Large intestine (tissue), 3 donors: ENCODE data around the gene PLA2R1. TPM values are rescaled to one million over a fixed set of nuclear protein-coding genes. Genes with fewer than 3 reads are reported as not detected.

Experiments used
- DNase-seq, 2 donors: peaks; one replicate each; pipeline versions ENCODE4 v3.0.0 to v3.0.0-alpha.2; 2013
- H3K27ac ChIP-seq: one replicate; pipeline ENCODE4 v1.5.1; 2013; ENCODE audit warnings: low read length
- H3K27me3 ChIP-seq: 2 replicates; pipeline ENCODE4 v1.6.1; 2013; ENCODE audit warnings: low read length; ENCODE audit not compliant: control insufficient read depth, insufficient read depth
- H3K36me3 ChIP-seq: 2 replicates; pipeline ENCODE4 v1.6.1; 2013; ENCODE audit warnings: low read length; ENCODE audit not compliant: control insufficient read depth, insufficient read depth
- H3K4me1 ChIP-seq: one replicate; pipeline ENCODE4 v1.6.1; 2013; ENCODE audit warnings: low read length; ENCODE audit not compliant: control insufficient read depth, insufficient read depth
- H3K4me3 ChIP-seq: one replicate; pipeline ENCODE4 v1.5.1; 2013; ENCODE audit warnings: low read length
- H3K9me3 ChIP-seq: one replicate; pipeline ENCODE4 v1.6.1; 2013; ENCODE audit warnings: mild to moderate bottlenecking, low read depth, low read length, moderate library complexity; ENCODE audit not compliant: control insufficient read depth
- WGBS: methylation state at CpG from one replicate; pipeline ENCODE4 v1.1.5; 2013; ENCODE audit warnings: low lambda C conversion rate; ENCODE audit not compliant: insufficient coverage; 5-methylcytosine and 5-hydroxymethylcytosine counted together
- polyA plus RNA-seq: library from polyadenylated mRNA; unstranded; fragments of 120-200 nt; gene quantifications from one replicate; pipeline ENCODE4 v1.2.1, GENCODE V29; 2013

PLA2R1 gene
- polyA plus RNA-seq, 1 donor = 18.4 TPM

DNA sequence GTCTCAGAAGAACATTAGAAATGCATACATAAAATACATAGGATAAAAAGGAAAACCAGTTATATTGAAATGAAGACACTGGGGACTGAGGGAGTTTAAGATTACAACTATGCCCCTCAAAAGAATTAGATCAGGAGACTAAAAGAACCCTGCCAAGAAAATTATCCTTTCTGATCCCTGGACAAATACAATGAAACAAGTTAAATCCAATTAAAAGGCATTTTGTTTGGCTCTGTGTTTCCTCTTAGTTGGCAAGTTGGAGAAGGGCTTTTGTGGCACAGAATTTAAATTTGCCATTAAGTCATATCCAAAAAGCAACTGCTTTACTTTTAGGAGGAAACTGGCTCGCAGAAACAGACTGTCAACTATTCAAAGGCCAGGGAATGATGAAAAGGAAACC, 165.3 kb downstream of the PLA2R1 start:
- H3K27me3 ChIP-seq = no peaks in the 10 kb centered on the region
- 80% methylated on average over 1 of the region's 1 CpG for WGBS
- no peak for DNase-seq
- H3K27ac ChIP-seq = no peak overlapping the region
- no peak overlapping the region for H3K4me3 ChIP-seq
- peaks cover 39% of the 10 kb centered on the region for H3K4me1 ChIP-seq
- H3K36me3 ChIP-seq = no peaks in the 10 kb centered on the region
- H3K9me3 ChIP-seq = no peaks in the 10 kb centered on the region

DNA sequence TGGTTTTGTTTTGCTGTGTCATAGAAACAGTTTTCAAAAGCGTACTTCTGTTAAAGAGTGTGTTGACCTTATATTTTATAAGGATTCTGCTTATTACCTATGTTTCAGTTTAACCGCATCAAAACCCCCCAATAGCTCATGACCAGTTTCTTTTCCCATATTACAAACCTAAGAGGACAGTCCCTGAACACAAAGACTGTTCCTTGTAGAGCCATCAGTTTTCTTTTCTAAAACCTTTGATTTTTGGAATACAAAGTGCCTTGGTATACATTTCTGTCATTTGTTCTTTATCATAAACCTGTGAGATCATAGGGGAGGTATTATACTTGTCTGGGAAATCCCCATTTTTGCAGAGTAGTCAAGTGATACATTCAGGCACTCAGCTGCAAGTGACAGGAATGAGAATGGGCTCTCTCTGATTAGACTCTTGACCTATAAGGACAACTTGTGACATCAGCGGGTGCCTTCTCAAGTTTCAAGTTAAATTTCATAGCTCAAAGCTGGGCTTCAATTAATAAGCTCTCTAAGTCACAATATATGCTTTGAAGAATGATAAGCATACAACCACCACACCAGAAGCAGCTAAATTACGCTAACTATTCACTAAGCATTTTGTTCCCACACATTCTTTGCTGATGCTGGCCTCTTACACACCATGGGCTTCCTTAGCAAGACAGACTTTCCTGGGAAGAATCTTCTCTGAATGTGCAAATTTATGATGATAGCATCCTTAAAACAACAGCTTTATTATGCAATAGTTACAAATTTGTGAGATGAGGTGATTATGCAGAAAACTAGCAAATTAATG, 167.0 kb downstream of the PLA2R1 start:
- no peak overlapping the region for H3K27ac ChIP-seq
- peak in 1 of 2 donors; percentile 46 for DNase-seq

DNA sequence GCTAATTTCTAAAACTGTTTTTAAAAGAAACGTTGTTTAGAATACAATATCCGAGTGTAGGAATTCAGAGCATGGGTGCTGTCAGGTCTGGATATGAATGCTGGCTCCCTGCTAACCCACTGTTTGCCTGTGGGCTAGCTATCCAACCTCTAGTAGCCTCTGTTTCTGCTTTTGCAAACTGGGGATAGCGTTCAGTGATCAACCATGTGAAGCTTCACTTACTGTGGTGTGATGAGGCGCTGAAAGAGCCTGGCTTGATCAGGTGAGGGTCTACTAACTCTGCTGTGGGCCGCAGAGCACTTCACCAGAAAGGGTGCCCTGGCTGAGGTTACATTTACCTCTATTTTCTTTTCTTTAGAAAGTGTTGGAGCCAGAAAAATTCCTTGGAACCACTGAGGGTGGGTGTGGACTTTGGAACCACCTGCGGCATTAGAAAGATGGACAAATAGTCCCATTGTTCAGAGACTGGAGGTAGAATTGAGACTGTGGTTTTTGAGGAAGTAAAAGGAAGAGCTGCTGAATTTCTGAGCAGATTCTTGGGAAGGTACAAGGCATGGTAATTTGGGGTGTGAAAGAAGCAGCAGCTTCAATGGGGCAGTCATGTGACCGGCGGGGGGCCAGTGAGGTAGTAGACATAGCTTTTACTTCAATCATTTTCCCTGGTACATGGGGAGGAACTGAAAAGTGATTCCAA, 168.1 kb downstream of the PLA2R1 start:
- Histone ChIP-seq H3K36me3 (no peaks in the 10 kb centered on the region), H3K4me3 (no peak overlapping the region), H3K27ac (no peak overlapping the region), H3K4me1 (peaks cover 43% of the 10 kb centered on the region), H3K9me3 (no peaks in the 10 kb centered on the region), H3K27me3 (no peaks in the 10 kb centered on the region)
- WGBS = 40% methylated on average over 1 of the region's 8 CpGs
- no peak for DNase-seq

More for the DNA sequence above, 167.0 kb downstream of the PLA2R1 start:
- H3K27me3 ChIP-seq = no peaks in the 10 kb centered on the region
- WGBS = no CpG with 5 or more reads among the region's 4 CpGs
- H3K36me3 ChIP-seq = no peaks in the 10 kb centered on the region
- peaks cover 43% of the 10 kb centered on the region for H3K4me1 ChIP-seq
- H3K9me3 ChIP-seq = no peaks in the 10 kb centered on the region
- H3K4me3 ChIP-seq = no peak overlapping the region

DNA sequence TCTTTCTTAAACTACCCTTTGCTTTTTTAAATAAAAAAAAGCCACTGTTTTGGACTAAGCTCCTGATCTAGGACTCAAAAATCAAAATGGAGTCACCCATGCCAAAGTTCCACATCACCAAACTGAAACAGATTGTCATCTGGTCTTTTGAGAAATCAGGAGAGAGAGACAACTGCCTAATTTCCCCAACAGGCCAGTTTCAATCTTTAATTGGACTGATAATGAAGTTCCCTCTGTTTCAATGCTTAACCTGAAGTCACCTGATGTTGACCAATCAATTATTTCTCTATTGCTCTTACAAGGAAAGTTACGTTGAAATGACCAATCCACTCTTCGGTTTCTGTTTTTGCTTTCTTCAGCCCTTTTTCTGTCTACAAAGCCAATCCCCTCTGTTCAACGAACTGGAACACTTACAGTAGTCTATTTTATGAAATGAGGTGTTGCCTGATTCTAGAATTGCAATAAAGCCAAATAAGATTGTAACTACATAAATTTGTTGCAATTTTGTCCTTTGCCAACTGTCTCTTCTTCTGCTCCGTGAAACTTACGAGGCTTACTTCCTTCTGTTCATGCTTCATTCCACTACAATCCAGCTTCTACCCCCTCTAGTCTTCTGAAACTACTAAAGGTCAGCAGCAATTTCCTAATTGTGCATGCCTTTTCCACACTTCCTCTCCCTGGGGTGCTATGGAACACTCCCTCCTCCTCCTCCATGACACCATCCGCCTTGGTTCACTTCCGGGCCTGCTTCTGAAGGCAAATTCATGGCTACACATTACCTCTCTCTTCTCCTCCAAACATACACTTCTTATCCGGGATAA, 169.2 kb downstream of the PLA2R1 start:
- peak overlapping the region; percentile 72 for H3K27ac ChIP-seq
- WGBS = 86% methylated on average over 8 of the region's 8 CpGs
- peaks cover 32% of the 10 kb centered on the region for H3K4me1 ChIP-seq
- H3K9me3 ChIP-seq = no peaks in the 10 kb centered on the region
- no peak for DNase-seq
- H3K36me3 ChIP-seq = peaks cover under 1% of the 10 kb centered on the region
- no peaks in the 10 kb centered on the region for H3K27me3 ChIP-seq
- H3K4me3 ChIP-seq = no peak overlapping the region

DNA sequence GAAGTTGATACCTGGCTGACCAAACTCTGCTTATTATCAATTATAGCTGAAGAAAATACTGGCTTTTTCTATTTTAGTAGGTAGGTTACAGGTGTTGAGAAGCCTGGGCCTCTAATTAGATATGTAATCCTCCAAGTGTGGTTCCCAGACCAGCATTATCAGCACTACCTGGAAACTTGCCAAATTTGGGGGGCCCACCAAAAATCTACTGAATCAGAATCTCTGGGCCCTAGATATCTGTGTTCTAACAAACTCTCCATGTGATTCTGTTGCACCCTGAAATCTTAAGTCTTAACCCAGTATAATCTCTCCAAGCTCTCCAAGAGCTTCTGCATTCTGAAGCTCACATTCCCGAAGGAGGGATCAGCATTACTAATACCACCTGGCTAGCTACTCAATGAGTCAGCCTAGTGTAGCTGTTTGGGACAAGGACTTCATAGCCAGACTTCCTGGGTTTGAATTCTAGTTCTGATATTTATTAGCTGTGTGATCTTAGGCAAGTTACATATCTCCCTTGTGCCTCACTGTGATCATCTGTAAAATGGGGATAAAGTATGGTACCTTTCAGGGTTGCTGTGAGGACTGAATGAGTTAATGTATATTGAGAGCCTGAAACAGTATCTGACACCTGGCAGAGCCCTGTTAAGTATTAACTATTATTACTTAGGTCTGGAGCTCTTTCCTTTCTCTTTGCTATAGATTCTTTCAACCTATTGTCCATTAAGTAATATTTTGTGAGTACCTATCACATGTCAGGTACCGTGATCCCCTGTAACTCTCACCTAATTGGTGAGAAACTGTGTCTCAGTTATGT, 170.3 kb downstream of the PLA2R1 start:
- H3K27ac ChIP-seq = peak overlapping the region; percentile 72
- DNase-seq = peak; percentile 55 to 82
- no CpG with 5 or more reads among the region's 2 CpGs for WGBS

DNA sequence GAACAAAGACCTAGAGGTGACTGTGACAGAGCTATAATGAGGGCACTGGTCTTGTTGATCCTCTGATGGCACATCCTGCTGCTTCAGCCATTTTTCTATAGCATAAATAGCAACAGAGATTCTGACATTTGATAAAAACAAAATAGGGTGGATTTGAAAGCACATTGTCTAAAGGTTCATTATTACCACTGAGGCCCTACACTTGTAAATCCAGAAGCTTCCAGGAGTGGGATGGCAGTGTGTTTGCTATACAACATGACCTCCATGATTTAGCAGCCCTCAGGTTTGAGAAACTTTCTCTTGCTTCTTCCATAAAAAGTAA, 171.2 kb downstream of the PLA2R1 start:
- no peak for DNase-seq
- Histone ChIP-seq H3K36me3 (peaks cover 6% of the 10 kb centered on the region), H3K27ac (peak overlapping the region; percentile 52), H3K27me3 (no peaks in the 10 kb centered on the region), H3K4me1 (peaks cover 29% of the 10 kb centered on the region), H3K4me3 (no peak overlapping the region), H3K9me3 (no peaks in the 10 kb centered on the region)

More for the DNA sequence above, 170.3 kb downstream of the PLA2R1 start:
- Histone ChIP-seq H3K4me1 (peaks cover 29% of the 10 kb centered on the region), H3K4me3 (no peak overlapping the region), H3K36me3 (peaks cover 6% of the 10 kb centered on the region), H3K9me3 (no peaks in the 10 kb centered on the region), H3K27me3 (no peaks in the 10 kb centered on the region)

DNA sequence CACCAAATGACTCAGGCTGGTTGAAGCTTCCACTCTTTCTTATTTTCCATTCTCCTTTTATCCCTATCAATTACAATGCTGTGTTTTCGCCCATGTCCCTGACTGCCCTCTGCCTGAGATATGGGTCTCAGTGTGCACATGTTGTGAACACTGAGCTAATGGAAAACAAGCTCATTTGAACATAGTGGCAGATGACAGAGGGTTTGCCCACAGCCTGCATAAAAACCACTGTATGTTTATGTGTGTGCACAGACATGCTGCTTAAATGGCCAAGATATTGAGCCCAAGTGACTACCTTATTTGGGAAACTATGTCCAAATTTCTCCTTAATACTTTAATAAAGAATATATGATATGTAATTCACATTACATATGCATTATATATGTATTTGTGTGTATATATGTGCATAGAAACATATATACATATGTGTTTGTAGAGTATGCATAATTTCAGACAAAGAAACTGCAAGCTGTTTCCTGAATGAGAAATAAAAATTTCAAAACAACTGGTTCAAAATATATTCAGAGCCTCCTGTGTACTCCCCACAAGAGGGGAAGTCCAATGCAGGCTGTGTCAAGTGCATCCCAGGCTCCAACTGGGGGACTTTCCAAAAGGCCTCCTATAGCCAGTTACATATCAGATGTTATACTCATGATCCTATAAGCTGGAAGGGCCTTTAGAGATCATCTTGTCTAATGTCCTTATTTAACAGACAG, 171.7 kb downstream of the PLA2R1 start:
- no peak for DNase-seq
- H3K4me1 ChIP-seq = peaks cover 29% of the 10 kb centered on the region
- peaks cover 9% of the 10 kb centered on the region for H3K36me3 ChIP-seq
- H3K27ac ChIP-seq = no peak overlapping the region
- WGBS = 100% methylated on average over 1 of the region's 1 CpG
- H3K27me3 ChIP-seq = no peaks in the 10 kb centered on the region
- no peak overlapping the region for H3K4me3 ChIP-seq
- H3K9me3 ChIP-seq = no peaks in the 10 kb centered on the region

DNA sequence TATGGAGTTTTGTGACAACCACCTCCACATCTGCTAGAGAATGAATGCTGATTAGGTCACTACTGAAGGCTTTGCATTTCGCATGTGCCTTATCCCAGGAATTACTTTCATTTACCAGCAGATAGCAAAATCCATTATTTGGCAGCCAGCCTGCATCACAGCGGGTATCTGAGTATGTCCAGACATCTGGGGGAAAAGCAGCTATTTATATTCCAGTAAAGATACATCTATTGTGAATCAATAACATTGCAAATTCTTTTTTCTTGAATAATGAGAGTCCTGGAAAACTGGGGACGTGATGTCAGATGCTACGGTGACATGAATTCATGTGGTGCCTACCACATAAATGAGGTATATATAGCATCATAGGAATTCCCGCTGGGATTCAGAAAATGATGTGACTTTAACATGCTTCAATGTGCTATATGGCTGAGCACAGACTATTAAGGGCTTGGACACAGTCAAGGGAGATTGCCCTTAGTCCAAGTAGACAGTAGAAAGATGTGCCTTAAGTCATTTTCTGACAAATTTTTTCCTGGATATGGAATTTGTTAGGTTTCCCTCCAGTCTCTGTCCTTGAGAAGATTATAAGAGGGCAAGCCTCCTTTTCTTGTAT, 180.2 kb downstream of the PLA2R1 start:
- Histone ChIP-seq H3K4me3 (no peak overlapping the region), H3K27me3 (no peaks in the 10 kb centered on the region), H3K9me3 (no peaks in the 10 kb centered on the region), H3K4me1 (no peaks in the 10 kb centered on the region), H3K36me3 (peaks cover 28% of the 10 kb centered on the region), H3K27ac (no peak overlapping the region)
- DNase-seq = no peak
- no CpG with 5 or more reads among the region's 5 CpGs for WGBS
